Measurements from ENCODE around the gene SMIM29. TPM values are rescaled to one million over a fixed set of nuclear protein-coding genes. Genes with fewer than 3 reads are reported as not detected.
"Not testable (repeated sequence)": the region's sequence is repeated elsewhere in the genome, so short reads cannot be mapped to it uniquely, and the experiment has no call there.

The SMIM29 gene
- total RNA-seq, 1 experiment from 2014 or later: 12.0 TPM

- DNase-seq: peak; percentile 4
- H3K36me3 ChIP-seq: no peaks in the 10 kb centered on the region
- no peak overlapping the region for H3K4me3 ChIP-seq
- no peaks in the 10 kb centered on the region for H3K9me3 ChIP-seq
- no peaks in the 10 kb centered on the region for H3K27me3 ChIP-seq
These were observed 24.5 kb upstream of the SMIM29 start for GRCh38 chr6:34273242-34273805.

GRCh38 chr6:34272013-34272926 is 23.5 kb upstream of the SMIM29 start:
- no peaks in the 10 kb centered on the region for H3K36me3 ChIP-seq
- DNase-seq: no peak
- no peaks in the 10 kb centered on the region for H3K9me3 ChIP-seq
- H3K27me3 ChIP-seq: no peaks in the 10 kb centered on the region
- no peak overlapping the region for H3K4me3 ChIP-seq

GRCh38 chr6:34269658-34270341 is 21.0 kb upstream of the SMIM29 start:
- H3K27me3 ChIP-seq, H3K4me3 ChIP-seq, H3K9me3 ChIP-seq, DNase-seq, H3K36me3 ChIP-seq: not testable (repeated sequence)

GRCh38 chr6:34269132-34269531 is 20.3 kb upstream of the SMIM29 start:
- DNase-seq, H3K4me3 ChIP-seq, H3K36me3 ChIP-seq, H3K9me3 ChIP-seq, H3K27me3 ChIP-seq: not testable (repeated sequence)

- no peak overlapping the region for H3K4me3 ChIP-seq
- no peaks in the 10 kb centered on the region for H3K27me3 ChIP-seq
- H3K36me3 ChIP-seq: no peaks in the 10 kb centered on the region
- DNase-seq: no peak
- H3K9me3 ChIP-seq: no peaks in the 10 kb centered on the region
These were observed 18.9 kb upstream of the SMIM29 start for GRCh38 chr6:34267746-34268145.

GRCh38 chr6:34263484-34263883 is 14.7 kb upstream of the SMIM29 start:
- not testable (repeated sequence) for H3K9me3 ChIP-seq, H3K4me3 ChIP-seq, H3K27me3 ChIP-seq, H3K36me3 ChIP-seq, DNase-seq

- Histone ChIP-seq H3K4me3 (no peak overlapping the region), H3K36me3 (no peaks in the 10 kb centered on the region), H3K9me3 (no peaks in the 10 kb centered on the region), H3K27me3 (no peaks in the 10 kb centered on the region)
- no peak for DNase-seq
These were observed 11.9 kb upstream of the SMIM29 start for GRCh38 chr6:34260576-34261267.

GRCh38 chr6:34259529-34260069 is 10.8 kb upstream of the SMIM29 start:
- DNase-seq: no peak
- Histone ChIP-seq H3K4me3 (no peak overlapping the region), H3K9me3 (no peaks in the 10 kb centered on the region), H3K36me3 (no peaks in the 10 kb centered on the region), H3K27me3 (no peaks in the 10 kb centered on the region)

GRCh38 chr6:34252395-34252794 is 3.6 kb upstream of the SMIM29 start:
- H3K36me3 ChIP-seq, H3K27me3 ChIP-seq, DNase-seq, H3K9me3 ChIP-seq, H3K4me3 ChIP-seq: not testable (repeated sequence)

GRCh38 chr6:34249469-34250261 is 859 bp upstream of the SMIM29 start:
- no peak for DNase-seq
- Histone ChIP-seq H3K36me3 (no peaks in the 10 kb centered on the region), H3K9me3 (no peaks in the 10 kb centered on the region), H3K27me3 (no peaks in the 10 kb centered on the region), H3K4me3 (peak overlapping the region; percentile 72)

- Histone ChIP-seq H3K36me3 (peaks cover 6% of the 10 kb centered on the region), H3K9me3 (no peaks in the 10 kb centered on the region), H3K4me3 (peak overlapping the region; percentile 72), H3K27me3 (no peaks in the 10 kb centered on the region)
- DNase-seq: peak; percentile 62
These were observed 544 bp downstream of the SMIM29 start for GRCh38 chr6:34248198-34248726.

- H3K27me3 ChIP-seq: no peaks in the 10 kb centered on the region
- H3K9me3 ChIP-seq: no peaks in the 10 kb centered on the region
- H3K4me3 ChIP-seq: peak overlapping the region; percentile 72
- peaks cover 8% of the 10 kb centered on the region for H3K36me3 ChIP-seq
- no peak for DNase-seq
These were observed 1.2 kb downstream of the SMIM29 start for GRCh38 chr6:34247481-34248197.

GRCh38 chr6:34246563-34247391 is 2.0 kb downstream of the SMIM29 start:
- DNase-seq: peak; percentile 41
- Histone ChIP-seq H3K27me3 (no peaks in the 10 kb centered on the region), H3K4me3 (no peak overlapping the region), H3K36me3 (peaks cover 15% of the 10 kb centered on the region), H3K9me3 (no peaks in the 10 kb centered on the region)

- Histone ChIP-seq H3K4me3 (no peak overlapping the region), H3K36me3 (peaks cover 18% of the 10 kb centered on the region), H3K27me3 (no peaks in the 10 kb centered on the region), H3K9me3 (no peaks in the 10 kb centered on the region)
- DNase-seq: no peak
These were observed 2.6 kb downstream of the SMIM29 start for GRCh38 chr6:34246249-34246562.

- peaks cover 20% of the 10 kb centered on the region for H3K36me3 ChIP-seq
- H3K4me3 ChIP-seq, DNase-seq, H3K9me3 ChIP-seq, H3K27me3 ChIP-seq: not testable (repeated sequence)
These were observed 3.1 kb downstream of the SMIM29 start for GRCh38 chr6:34245761-34246140.
